A549 (cell line): ENCODE results near the gene SLC34A1.

Source experiments
- E2F6 ChIP-seq: IDR thresholded peaks from 2 replicates; pipeline ENCODE4 v1.6.1; 2012; ENCODE audit warnings: low read depth, borderline replicate concordance
- EP300 ChIP-seq, 2 experiments: fragments of >200 bp; sonication (Bioruptor Twin); formaldehyde crosslinking; IDR thresholded peaks; 2 replicates in 1 of 2; 3 replicates in 1 of 2; pipeline ENCODE4 v1.6.1; 2016 to 2017
- ESRRA ChIP-seq: fragments of 150-350 bp; IDR thresholded peaks from 2 replicates; pipeline ENCODE4 v1.6.1; 2014; ENCODE audit warnings: mild to moderate bottlenecking, low read length, borderline replicate concordance
- HOXA7 ChIP-seq: fragments of 250-450 bp; sonication (Bioruptor Pico); IDR thresholded peaks from 2 replicates; pipeline ENCODE4 v1.5.0; 2020; ENCODE audit warnings: mild to moderate bottlenecking, moderate library complexity
- JUN ChIP-seq, 2 experiments: fragments of >200 bp; sonication (Bioruptor Twin); formaldehyde crosslinking; IDR thresholded peaks; 2 replicates in 1 of 2; 3 replicates in 1 of 2; pipeline ENCODE4 v1.6.1; 2016 to 2017
- MAX ChIP-seq: IDR thresholded peaks from 2 replicates; pipeline ENCODE4 v1.6.1; 2012
- POLR2A ChIP-seq: IDR thresholded peaks from 2 replicates; pipeline ENCODE4 v1.6.1; 2012; ENCODE audit warnings: mild to moderate bottlenecking, low read length
- RAD21 ChIP-seq, 2 experiments: fragments of >200 bp in 1 of 2; sonication (Bioruptor Twin) in 1 of 2; formaldehyde crosslinking in 1 of 2; IDR thresholded peaks in 1 of 2; conservative IDR thresholded peaks in 1 of 2; 2 replicates in 1 of 2; 3 replicates in 1 of 2; pipeline ENCODE4 v1.6.1; 2012 to 2018; ENCODE audit warnings: inconsistent platforms in 1 of 2
- REST ChIP-seq: fragments of 200-600 bp; sonication (generic); IDR thresholded peaks from 2 replicates; pipeline ENCODE4 v1.6.1; 2016; ENCODE audit warnings: antibody characterized with exemption, mild to moderate bottlenecking, moderate library complexity
- RFX5 ChIP-seq: fragments of 450-650 bp; IDR thresholded peaks from 2 replicates; pipeline ENCODE4 v1.7.1; 2014; ENCODE audit warnings: antibody characterized with exemption, mild to moderate bottlenecking, moderate library complexity
- TP53 ChIP-seq: fragments of 250-450 bp; sonication (Bioruptor Pico); IDR thresholded peaks from 2 replicates; pipeline ENCODE4 v1.5.0; 2021; ENCODE audit warnings: mild to moderate bottlenecking, moderate library complexity
- TF ChIP-seq, protein P1 (sequence below): fragments of >200 bp; sonication (Bioruptor Twin); formaldehyde crosslinking; IDR thresholded peaks from 3 replicates; pipeline ENCODE4 v1.5.1; 2016

DNA sequence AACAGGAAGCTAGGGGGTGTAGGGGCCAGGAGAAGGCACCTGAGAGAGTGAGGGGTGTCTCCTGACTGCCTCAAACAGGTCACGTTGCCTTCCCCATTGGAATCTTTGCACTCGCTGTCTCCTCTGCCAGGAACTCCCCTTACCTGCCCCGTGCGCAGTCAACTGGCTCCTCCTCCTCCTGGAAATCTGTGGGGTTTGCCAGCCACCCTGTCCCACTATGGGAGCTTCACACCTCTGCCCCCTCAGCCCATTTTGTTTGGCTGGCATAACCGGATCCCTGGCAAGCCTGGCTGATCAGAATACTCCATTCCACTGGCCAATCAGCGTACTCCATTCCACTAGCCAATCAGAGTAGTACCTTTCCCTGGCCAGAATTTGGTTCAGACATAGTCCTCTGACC lies 10.4 kb upstream of the SLC34A1 start:
- TF ChIP-seq POLR2A (no peak), ESRRA (no peak), TP53 (CRISPR knock-in tag) (no peak), EP300 (IDR thresholded peaks at IDR 0.05) (no peak), RFX5 (no peak), E2F6 (no peak), RAD21 (conservative IDR thresholded peaks at IDR 0.05 in 1 of 2, IDR thresholded peaks at IDR 0.05 in 1 of 2) (no peak), JUN (IDR thresholded peaks at IDR 0.05) (no peak), REST (no peak), MAX (no peak), HOXA7 (no peak)
- TF ChIP-seq, protein P1, sequence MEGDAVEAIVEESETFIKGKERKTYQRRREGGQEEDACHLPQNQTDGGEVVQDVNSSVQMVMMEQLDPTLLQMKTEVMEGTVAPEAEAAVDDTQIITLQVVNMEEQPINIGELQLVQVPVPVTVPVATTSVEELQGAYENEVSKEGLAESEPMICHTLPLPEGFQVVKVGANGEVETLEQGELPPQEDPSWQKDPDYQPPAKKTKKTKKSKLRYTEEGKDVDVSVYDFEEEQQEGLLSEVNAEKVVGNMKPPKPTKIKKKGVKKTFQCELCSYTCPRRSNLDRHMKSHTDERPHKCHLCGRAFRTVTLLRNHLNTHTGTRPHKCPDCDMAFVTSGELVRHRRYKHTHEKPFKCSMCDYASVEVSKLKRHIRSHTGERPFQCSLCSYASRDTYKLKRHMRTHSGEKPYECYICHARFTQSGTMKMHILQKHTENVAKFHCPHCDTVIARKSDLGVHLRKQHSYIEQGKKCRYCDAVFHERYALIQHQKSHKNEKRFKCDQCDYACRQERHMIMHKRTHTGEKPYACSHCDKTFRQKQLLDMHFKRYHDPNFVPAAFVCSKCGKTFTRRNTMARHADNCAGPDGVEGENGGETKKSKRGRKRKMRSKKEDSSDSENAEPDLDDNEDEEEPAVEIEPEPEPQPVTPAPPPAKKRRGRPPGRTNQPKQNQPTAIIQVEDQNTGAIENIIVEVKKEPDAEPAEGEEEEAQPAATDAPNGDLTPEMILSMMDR, result no peak
